NCI-H82 (cell line): Measurements from ENCODE around the gene CALML3.

ENCODE experiments used
- DNase-seq: peaks from one replicate; lab custom pipeline; 2025; lab: John Stamatoyannopoulos, UW

CALML3 gene

DNA sequence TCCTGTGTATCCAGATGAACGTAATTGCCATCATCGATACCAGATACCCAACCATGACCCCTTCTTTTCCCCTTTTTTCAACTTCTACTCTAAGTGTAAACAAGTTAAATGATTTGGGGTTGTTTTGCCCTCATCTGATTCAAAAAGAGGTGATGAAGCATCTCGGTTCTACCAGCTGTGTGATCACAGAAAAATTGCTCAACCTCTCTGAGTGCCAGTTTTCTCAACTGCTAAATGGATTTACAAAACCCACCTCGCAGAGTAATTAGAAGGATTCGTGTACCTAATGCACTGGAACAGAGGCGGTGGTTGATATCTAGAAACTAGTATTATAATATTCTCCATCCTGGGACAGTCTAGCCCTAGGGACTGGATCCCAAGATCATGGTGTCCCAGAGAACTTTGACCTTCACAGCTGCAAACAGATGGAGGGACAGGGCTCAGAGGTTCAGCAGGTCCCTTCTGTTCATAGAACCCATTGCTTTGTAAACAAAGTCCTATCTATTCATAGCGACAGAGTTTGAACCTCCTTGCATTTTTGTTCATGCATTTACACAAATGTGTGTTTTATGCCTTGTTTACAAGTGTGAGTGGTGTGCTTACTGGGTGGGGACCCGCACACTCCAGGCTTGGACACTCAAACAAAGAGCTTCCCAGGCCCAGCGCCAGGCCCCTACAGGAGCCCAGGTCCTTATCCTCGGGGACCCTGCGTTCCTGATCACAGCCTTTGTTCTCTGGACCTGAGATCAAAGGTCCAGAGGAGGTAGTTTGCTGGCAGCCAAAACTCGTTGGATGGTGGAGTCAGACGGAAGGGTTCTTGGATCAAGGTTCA, 46.4 kb downstream of the CALML3 start:
- no peak for DNase-seq

DNA sequence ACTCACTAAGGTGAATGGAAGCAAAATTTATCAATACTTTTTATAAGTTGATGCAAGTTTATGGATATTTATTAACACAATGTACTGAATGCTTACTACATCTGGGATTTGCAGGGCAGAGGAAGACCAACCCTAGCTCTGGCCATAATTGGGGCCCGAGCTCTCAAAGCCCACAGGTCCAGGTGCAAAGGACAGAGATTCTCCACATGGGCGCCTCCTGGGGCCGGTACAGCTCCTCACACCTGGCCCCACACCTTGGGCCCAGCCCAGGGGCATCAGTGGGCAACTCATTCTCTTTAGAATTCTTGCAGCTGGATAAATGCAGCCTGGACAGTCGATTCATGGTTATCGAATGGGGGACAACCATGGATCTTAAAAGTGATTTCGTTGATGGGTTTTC, 47.1 kb downstream of the CALML3 start:
- DNase-seq: no peak

DNA sequence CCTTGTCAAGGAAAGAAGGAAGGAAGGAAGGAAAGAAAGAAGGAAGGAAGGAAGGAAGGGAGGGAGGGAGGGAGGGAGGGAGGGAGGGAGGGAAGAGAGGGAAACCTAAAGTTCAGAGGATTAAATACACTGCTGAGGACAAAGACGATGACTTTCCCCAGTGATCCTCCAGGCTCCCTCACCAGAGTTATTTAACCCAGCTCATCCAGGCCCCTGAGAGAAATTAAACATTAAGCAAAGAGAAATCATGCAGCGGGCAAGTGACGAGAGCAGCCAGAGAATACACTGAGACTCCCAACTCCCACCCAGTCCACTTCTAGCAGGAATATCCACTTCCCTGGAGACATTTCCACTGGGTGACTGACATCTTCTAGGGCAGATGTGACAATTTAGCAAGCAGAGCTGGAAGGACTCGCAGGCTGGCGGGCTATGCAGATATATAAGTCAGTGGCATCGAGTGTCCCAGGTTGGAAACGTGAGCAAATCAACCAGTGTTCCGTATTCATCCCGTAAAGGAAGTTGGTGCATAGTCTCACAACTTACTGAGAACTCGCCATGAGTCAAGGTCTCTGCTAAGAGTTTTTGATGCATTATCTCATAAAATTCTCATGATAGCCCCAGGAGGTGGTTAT, 48.7 kb downstream of the CALML3 start:
- no peak for DNase-seq

DNA sequence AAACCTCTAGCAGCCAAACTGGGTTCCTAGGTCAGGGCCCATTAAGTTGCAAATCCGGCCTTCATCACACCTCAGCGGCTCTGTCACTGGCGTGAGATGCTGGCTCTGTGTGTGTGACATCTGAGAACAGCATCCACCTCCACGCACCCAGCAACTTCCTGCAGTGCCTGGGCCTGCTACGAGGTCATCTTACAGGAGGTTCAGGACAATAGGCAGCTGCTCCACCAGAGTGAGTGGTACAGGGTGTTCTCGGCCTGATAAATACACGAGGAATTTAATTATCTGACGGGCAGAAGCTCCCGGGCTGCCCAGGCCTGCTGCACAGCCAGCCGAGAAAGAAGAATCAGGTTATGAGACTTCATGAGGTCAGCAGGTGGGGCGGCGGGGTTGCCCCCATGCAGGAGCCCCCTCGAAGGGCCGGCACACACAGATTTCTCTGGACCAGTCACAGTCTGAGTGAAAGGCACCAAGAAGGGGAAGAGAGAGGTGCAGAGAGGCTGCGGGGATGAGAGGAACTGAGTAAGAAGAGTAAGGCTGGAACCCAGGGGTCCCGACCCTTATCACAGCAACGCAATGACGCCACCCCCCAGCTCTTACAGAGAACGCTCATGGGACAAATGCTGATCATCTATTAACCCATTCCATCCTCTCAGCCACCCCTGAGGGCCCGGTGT, 49.3 kb downstream of the CALML3 start:
- DNase-seq: no peak

DNA sequence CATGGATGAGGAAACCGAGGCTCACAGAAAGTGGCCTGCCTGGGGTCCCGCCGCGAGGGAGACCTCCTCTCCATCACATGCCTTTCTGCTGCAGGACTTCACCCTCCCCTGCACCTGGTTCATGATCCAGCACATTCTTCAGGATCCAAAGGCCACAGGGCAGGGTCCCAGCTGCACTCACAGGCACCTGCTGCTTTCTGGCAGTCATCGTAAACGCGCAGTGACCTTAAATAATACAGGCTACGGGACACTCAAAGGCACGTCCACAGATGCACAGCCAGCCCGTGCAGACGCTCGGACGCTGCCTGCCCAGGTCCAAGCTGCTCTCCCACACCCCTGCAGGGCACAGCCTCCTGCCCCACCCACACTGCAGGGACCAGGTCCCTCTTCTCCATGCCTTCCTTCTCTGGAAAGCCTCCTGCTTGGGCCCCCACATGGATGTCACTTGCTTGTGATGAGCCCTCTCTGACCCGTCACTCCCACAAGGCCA, 49.9 kb downstream of the CALML3 start:
- no peak for DNase-seq

DNA sequence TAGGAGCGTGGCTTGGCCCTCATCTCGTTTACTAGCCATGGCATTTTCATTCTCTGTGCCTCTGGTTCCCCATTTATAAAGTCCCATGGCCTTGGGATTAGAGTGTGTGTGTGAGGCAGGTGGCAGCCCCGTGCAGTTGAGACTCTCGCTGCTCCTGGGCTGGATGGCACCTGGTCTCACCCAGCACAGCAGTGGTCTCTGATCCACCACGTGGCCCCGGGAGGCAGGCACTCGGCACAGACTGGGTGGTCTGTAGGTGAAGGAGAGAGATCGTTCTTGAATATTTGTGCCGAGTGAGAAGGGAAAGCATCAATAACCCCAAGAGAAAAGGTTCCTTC, 50.4 kb downstream of the CALML3 start:
- DNase-seq: no peak

DNA sequence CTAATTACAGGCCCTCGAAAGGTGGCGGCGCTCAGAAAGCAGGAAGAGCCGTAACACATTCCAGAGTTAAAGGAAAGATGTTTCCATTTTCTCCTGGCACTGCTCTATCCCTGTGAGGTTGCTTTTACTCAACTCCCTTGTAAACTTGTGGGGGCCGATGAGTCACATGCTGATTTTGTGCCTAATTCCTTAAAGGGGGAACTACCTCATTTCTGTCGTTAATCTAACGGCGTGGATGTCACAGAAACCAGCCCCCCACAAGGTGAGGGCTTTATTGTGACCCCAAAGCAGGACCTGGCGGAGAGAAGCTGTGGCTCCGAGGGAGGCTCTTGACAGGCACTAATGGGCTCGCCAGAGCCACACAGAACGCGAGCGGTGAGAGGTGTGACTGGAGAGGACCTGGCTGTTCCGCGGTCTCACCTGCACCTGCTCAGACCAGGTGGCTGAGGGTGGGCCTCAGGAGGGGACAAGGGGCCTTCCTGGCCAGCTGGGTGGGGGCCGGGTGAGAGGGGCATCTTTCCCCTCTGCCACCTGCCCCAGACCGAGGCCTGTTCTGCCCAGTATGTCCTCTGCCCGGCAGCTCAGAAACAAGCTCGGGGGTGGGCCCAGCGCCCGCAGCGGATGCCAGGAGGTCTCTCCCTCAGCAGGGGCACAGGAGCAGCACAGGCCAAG, 50.9 kb downstream of the CALML3 start:
- no peak for DNase-seq

DNA sequence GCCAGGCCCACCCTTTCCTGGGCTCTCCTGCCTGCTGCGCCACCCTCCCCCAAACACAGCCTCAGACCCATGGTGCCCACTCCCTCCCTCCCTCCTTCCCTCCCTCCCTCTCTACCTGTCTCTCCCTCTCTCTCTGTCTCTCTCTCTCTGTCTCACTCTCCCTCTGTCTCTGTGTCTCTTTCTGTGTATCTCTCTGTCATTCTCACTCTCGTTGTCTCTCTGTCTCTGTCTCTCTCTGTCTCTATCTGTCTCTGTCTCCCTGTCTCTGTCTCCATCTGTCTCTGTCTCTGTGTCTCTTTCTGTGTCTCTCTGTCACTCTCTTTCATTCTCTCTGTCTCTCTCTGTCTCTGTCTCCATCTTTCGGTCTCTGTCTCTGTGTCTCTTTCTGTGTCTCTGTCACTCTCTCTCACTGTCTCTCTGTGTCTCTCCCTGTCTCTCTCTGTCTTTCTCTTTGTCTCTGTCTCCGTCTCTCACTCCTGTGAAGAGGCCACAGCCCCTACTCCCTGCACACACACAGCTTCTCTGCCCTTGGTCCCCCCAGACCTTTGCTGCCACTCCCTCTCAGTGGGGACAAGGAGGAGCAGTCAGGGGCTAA, 51.5 kb downstream of the CALML3 start:
- no peak for DNase-seq
